RCC 7860 (cell line): Measurements from ENCODE around the gene PPOX.

ENCODE experiments used
- DNase-seq: peaks from one replicate; pipeline ENCODE4 v3.0.0-alpha.2; 2015; ENCODE audit warnings: low spot score
- FAIRE-seq: peaks from 2 replicates; lab custom pipeline; 2012; peaks lifted over from hg19 to GRCh38; lab: Jason Lieb, UNC

Gene PPOX

GRCh38 chr1:161219078-161219892 is 53.1 kb downstream of the PPOX start:
- FAIRE-seq (no peak), DNase-seq (no peak)

- FAIRE-seq: no peak
- no peak for DNase-seq
These were observed 53.8 kb downstream of the PPOX start for GRCh38 chr1:161220002-161220401.
